HCT116 (cell line): ENCODE results near the gene NEURL1. TPM values are rescaled to one million over a fixed set of nuclear protein-coding genes. Genes with fewer than 3 reads are reported as not detected.

Experiments used
- ATAC-seq: fragments of 200-7000 bp; cut with Tn5 transposase; 2 replicates; pipeline ENCODE4 v1.9.1; 2020; ENCODE audit warnings: mild to moderate bottlenecking, moderate library complexity
- BruUV-seq: library from RNA; stranded (reverse); fragments of 400-500 nt; replicated peaks from 2 replicates; lab custom pipeline; 2021; lab: Mats Ljungman, UMichigan
- CTCF ChIA-PET: fragments of 300-600 bp; sonication (Branson Sonifier 250); formaldehyde crosslinking; loops from one replicate; lab custom pipeline; 2021; ENCODE audit warnings: antibody characterized with exemption; lab: Charles Lee
- POLR2A ChIA-PET: fragments of 300-600, 350-600 bp; sonication (Branson Sonifier 250); formaldehyde crosslinking; loops from one replicate; lab custom pipeline; 2021; ENCODE audit warnings: antibody characterized with exemption; lab: Charles Lee
- RAD21 ChIA-PET, 2 experiments: fragments of 300-600 bp; sonication (Branson Sonifier 250); formaldehyde crosslinking; loops; one replicate each; lab custom pipeline; 2023; ENCODE audit warnings: low total read pairs in 2 of 2; ENCODE audit not compliant: uncharacterized antibody in 2 of 2, unreplicated experiment in 2 of 2, low non-redundant PET in 1 of 2; lab: Charles Lee
- DNase-seq: peaks from one replicate; pipeline ENCODE4 v3.0.0-alpha.2; 2010; ENCODE audit warnings: low read depth, low spot score
- H2AFZ ChIP-seq: fragments of 200-600 bp; shearing (Covaris generic), sonication (generic); 2 replicates; pipeline ENCODE4 v1.6.1; 2017; ENCODE audit warnings: low read depth, mixed run types, mixed read lengths, antibody characterized with exemption, low read length; ENCODE audit not compliant: poor library complexity, severe bottlenecking
- H3K27ac ChIP-seq: 2 replicates; pipeline ENCODE4 v1.5.1; 2012; ENCODE audit warnings: low read depth, low read length
- H3K27me3 ChIP-seq: fragments of 200-600 bp; sonication (generic); 2 replicates; pipeline ENCODE4 v1.6.1; 2016; ENCODE audit warnings: mixed run types, low read length, mixed read lengths; ENCODE audit not compliant: insufficient read depth
- H3K36me3 ChIP-seq, 2 experiments: fragments of 200-500 bp in 1 of 2; fragments of 200-600 bp in 1 of 2; sonication (Bioruptor generic) in 1 of 2; sonication (generic) in 1 of 2; 2 replicates each; pipeline versions ENCODE4 v1.5.1 to v1.6.1; 2014 to 2016; ENCODE audit warnings: low read length in 2 of 2, inconsistent platforms in 1 of 2, mixed read lengths in 1 of 2, mixed run types in 1 of 2; ENCODE audit not compliant: insufficient read depth in 2 of 2, control insufficient read depth in 1 of 2
- H3K4me1 ChIP-seq, 2 experiments: fragments of 200-600 bp in 1 of 2; sonication (generic) in 1 of 2; 2 replicates each; pipeline versions ENCODE4 v1.5.1 to v1.6.1; 2012 to 2017; ENCODE audit warnings: low read length in 2 of 2, inconsistent platforms in 1 of 2, mild to moderate bottlenecking in 1 of 2, mixed read lengths in 1 of 2, mixed run types in 1 of 2, moderate library complexity in 1 of 2; ENCODE audit not compliant: insufficient read depth in 2 of 2, control insufficient read depth in 1 of 2
- H3K4me2 ChIP-seq: fragments of 200-600 bp; sonication (generic); 2 replicates; pipeline ENCODE4 v1.6.1; 2017; ENCODE audit warnings: mixed run types, low read length, mixed read lengths
- H3K4me3 ChIP-seq, 2 experiments: fragments of 200-600 bp in 1 of 2; sonication (generic) in 1 of 2; replicated peaks in 1 of 2; 2 replicates each; pipeline ENCODE4 v1.5.1; 2011 to 2016; ENCODE audit warnings: low read length in 2 of 2, control low read depth in 1 of 2, low read depth in 1 of 2, mild to moderate bottlenecking in 1 of 2, mixed read lengths in 1 of 2, mixed run types in 1 of 2
- H3K79me2 ChIP-seq: fragments of 200-600 bp; sonication (generic); 2 replicates; pipeline ENCODE4 v1.6.1; 2017; ENCODE audit warnings: mild to moderate bottlenecking, mixed run types, low read length, moderate library complexity, mixed read lengths; ENCODE audit not compliant: insufficient read depth
- H3K9ac ChIP-seq: fragments of 200-600 bp; sonication (generic); 2 replicates; pipeline ENCODE4 v1.6.1; 2016; ENCODE audit warnings: low read length, mixed read lengths
- H3K9me2 ChIP-seq: fragments of 200-600 bp; sonication (generic), shearing (Covaris generic); 2 replicates; pipeline ENCODE4 v1.6.1; 2017; ENCODE audit warnings: mixed run types, mild to moderate bottlenecking, moderate library complexity; ENCODE audit not compliant: insufficient read depth
- H3K9me3 ChIP-seq, 2 experiments: fragments of 200-500 bp in 1 of 2; fragments of 200-600 bp in 1 of 2; sonication (Bioruptor generic) in 1 of 2; sonication (generic) in 1 of 2; 2 replicates each; pipeline ENCODE4 v1.6.1; 2014 to 2017; ENCODE audit warnings: low read length in 2 of 2, mixed read lengths in 2 of 2, inconsistent platforms in 1 of 2, low read depth in 1 of 2, mild to moderate bottlenecking in 1 of 2, mixed run types in 1 of 2, moderate library complexity in 1 of 2; ENCODE audit not compliant: control insufficient read depth in 1 of 2, insufficient read depth in 1 of 2
- H4K20me1 ChIP-seq: fragments of 200-600 bp; sonication (generic), shearing (Covaris generic); 2 replicates; pipeline ENCODE4 v1.6.1; 2017; ENCODE audit warnings: mixed run types, mild to moderate bottlenecking, moderate library complexity; ENCODE audit not compliant: insufficient read depth
- CEBPB ChIP-seq: IDR thresholded peaks from 2 replicates; pipeline ENCODE4 v1.6.1; 2012; ENCODE audit warnings: low read depth
- EGR1 ChIP-seq: IDR thresholded peaks from 2 replicates; pipeline ENCODE4 v1.6.1; 2012; ENCODE audit warnings: low read depth
- EZH2 ChIP-seq: fragments of 200-600 bp; sonication (generic); IDR thresholded peaks from 2 replicates; pipeline ENCODE4 v1.6.1; 2017; ENCODE audit warnings: antibody characterized with exemption, mixed run types
- EZH2phosphoT487 ChIP-seq: fragments of 200-600 bp; IDR thresholded peaks from 2 replicates; pipeline ENCODE4 v1.6.1; 2018; ENCODE audit warnings: antibody characterized with exemption, borderline replicate concordance
- MAX ChIP-seq: IDR thresholded peaks from 2 replicates; pipeline ENCODE4 v1.6.1; 2012
- RAD21 ChIP-seq: IDR thresholded peaks from 2 replicates; pipeline ENCODE4 v1.6.1; 2012; ENCODE audit warnings: low read depth, mild to moderate bottlenecking
- SP1 ChIP-seq: IDR thresholded peaks from 2 replicates; pipeline ENCODE4 v1.6.1; 2012; ENCODE audit warnings: low read depth
- YY1 ChIP-seq: IDR thresholded peaks from 2 replicates; pipeline ENCODE4 v1.6.1; 2011; ENCODE audit warnings: low read length, low read depth, moderate library complexity, mild to moderate bottlenecking; ENCODE audit not compliant: insufficient replicate concordance; ENCODE audit errors: extremely low read depth
- ZNF274 ChIP-seq: fragments of 200-500 bp; sonication (Bioruptor generic); IDR thresholded peaks from 2 replicates; pipeline ENCODE4 v1.6.1; 2014; ENCODE audit warnings: mild to moderate bottlenecking, low read depth, low read length, inconsistent platforms
- intact Hi-C: fragments of 100-400 bp; cut with micrococcal nuclease; formaldehyde crosslinking; loops from 2 replicates; pipeline ENCODE4 v1.10.0; 2022
- total RNA-seq: library from RNA; stranded (reverse); gene quantifications from one replicate; pipeline ENCODE4 v1.2.1, GENCODE V29; 2021; ENCODE audit not compliant: unreplicated experiment

NEURL1 gene
- total RNA-seq, 1 experiment from 2014 or later, result 1.4 TPM

GRCh38 chr10:103448746-103449145 lies 44.8 kb upstream of the NEURL1 start:
- no peak for ATAC-seq
- no peaks in the 10 kb centered on the region for H4K20me1 ChIP-seq
- no peak overlapping the region for H3K9ac ChIP-seq
- TF ChIP-seq RAD21, result no peak
- TF ChIP-seq SP1, result no peak
- no peak for TF ChIP-seq EZH2
- TF ChIP-seq MAX, result no peak
- TF ChIP-seq ZNF274, result no peak
- TF ChIP-seq CEBPB, result no peak
- TF ChIP-seq EZH2phosphoT487, result no peak
- no peak for TF ChIP-seq YY1
- TF ChIP-seq EGR1, result no peak
- no peaks in the 10 kb centered on the region for H3K9me3 ChIP-seq
- CTCF ChIA-PET, result no interaction called here
- peaks cover 11 to 52% of the 10 kb centered on the region in 2 experiments; a peak in 3 of 4 replicates for H3K4me1 ChIP-seq
- RAD21 ChIA-PET, result interaction anchor here in 1 of 2 experiments (0.7 kb wide), 1 partner anchor 17 kb away, joined by 3 read pairs; no protein-coding TSS in a partner anchor
- intact Hi-C loops, result no loop called here
- no peak for DNase-seq
- no peak overlapping the region for H3K4me3 ChIP-seq
- peak overlapping the region; percentile 7; the same call in 1 of the 2 replicates for H3K4me2 ChIP-seq
- no TSS peak for BruUV-seq
- no peak overlapping the region for H2AFZ ChIP-seq
- no peak overlapping the region for H3K27ac ChIP-seq
- no peaks in the 10 kb centered on the region for H3K9me2 ChIP-seq
- peaks cover 9% of the 10 kb centered on the region; the same call in 1 of the 2 replicates for H3K79me2 ChIP-seq
- H3K27me3 ChIP-seq, result no peaks in the 10 kb centered on the region
- peaks cover 47 to 53% of the 10 kb centered on the region in 2 experiments for H3K36me3 ChIP-seq
- POLR2A ChIA-PET, result no interaction called here
